ENCODE measurements around the gene DDX3X.

- TF ChIP-seq NR3C1 (CRISPR knock-in tag; conservative IDR thresholded peaks at IDR 0.05; ENCODE audit: low read depth) (no peak), IRF1 (CRISPR knock-in tag; IDR thresholded peaks at IDR 0.05) (no peak), PREB (CRISPR knock-in tag; IDR thresholded peaks at IDR 0.05; ENCODE audit: borderline replicate concordance) (no peak), ELF4 (CRISPR knock-in tag; IDR thresholded peaks at IDR 0.05; ENCODE audit: low read depth) (no peak)
These were observed 7.5 kb upstream of the DDX3X start for GRCh38 chrX:41326431-41326830.
